Adrenal gland (tissue), 5 donors: ENCODE results near the gene SYNM.

ENCODE experiments used
- CTCF ChIP-seq, 6 experiments: fragments of 450-650 bp in 4 of 6; fragments of 200-600 bp in 2 of 6; sonication (generic) in 1 of 6; IDR thresholded peaks; 1 replicate in 5 of 6; 2 replicates in 1 of 6; pipeline versions ENCODE4 v1.5.1 to v1.8.0; 2016 to 2021; ENCODE audit warnings: antibody characterized with exemption in 6 of 6, mild to moderate bottlenecking in 2 of 6, moderate library complexity in 1 of 6
- POLR2A ChIP-seq, 2 donors: fragments of 450-650 bp; IDR thresholded peaks; one replicate each; pipeline ENCODE4 v1.6.1; 2017; ENCODE audit warnings: antibody characterized with exemption in 2 of 2, mild to moderate bottlenecking in 2 of 2, moderate library complexity in 1 of 2
- donor health status: DM: no; HTN: no; CAD: no.

DNA sequence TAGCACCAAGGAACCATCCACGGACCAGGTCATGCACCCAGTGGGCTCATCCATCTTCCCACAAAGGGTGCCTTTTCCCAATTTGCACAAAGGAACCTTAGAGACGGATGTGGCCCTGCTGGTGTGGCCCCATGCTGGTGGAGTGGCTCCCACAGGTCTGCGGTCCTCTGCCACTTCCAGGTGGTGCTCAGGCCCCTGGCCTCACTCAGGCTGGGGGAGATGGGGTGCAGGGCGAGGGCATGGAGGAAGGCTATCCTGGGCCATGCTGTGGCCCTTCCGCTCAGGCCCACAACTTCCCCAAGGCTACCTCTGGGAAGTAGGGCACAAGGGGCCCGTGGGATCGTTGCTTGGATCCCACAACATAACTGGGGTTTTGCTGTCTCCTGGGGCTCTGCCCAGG lies 5.2 kb upstream of the SYNM start:
- TF ChIP-seq POLR2A (IDR thresholded peaks at IDR 0.05), result no peak
- no peak for TF ChIP-seq CTCF (IDR thresholded peaks at IDR 0.05)
